ENCODE measurements around the gene ZER1. TPM values are rescaled to one million over a fixed set of nuclear protein-coding genes. Genes with fewer than 3 reads are reported as not detected.
A peak's percentile ranks its signal among the peaks of the same experiment; 100 is the strongest.
"Not testable (repeated sequence)": the region's sequence is repeated elsewhere in the genome, so short reads cannot be mapped to it uniquely, and the experiment has no call there.

The ZER1 gene
- total and polyA plus RNA-seq, 3 donors from 2014 or later: 96.8 to 118 (median 112) TPM

DNA sequence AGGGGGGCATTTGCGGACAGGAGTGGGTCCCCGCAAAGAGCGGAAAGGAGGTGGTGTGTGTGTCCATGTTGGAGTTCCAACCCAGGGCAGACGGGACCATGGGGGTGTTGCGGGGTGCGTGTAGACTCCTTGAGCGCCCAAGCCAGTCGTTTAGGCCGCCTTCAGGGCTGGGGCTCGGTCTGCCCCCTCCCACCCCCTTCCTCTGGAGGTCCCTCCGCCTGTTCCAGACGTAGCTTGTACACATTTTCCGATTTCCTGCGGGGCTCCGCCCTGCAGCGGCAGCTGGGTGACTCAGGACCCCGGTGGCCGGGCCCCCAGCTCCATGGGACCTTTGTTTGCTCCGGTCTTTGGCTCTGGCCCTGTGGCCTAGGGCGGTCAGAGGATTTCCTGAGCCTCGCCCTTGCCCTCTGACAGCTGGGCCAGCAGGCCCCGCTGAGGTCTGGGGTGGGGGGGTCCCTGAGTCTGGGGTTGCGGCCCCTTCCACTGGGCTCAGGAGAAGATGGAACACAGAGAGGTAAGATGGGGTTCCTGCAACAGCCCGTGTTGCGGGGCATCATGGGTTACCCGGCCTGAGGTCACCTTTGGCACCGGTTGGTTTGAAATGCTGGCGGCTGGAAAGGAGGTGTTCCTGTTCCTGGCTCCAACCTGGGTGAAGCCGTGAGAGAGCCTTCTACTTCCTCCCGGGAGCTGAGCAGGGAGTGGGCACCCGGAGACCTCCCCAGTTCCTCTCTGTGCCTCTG, 67.9 kb downstream of the ZER1 start:
- H3K27me3 ChIP-seq: no peaks in the 10 kb centered on the region
- H3K36me3 ChIP-seq (ENCODE audit: low read depth, missing control alignments): no peaks in the 10 kb centered on the region
- H3K4me3 ChIP-seq: peak overlapping the region; percentile 69 to 71
- H3K9me3 ChIP-seq: no peaks in the 10 kb centered on the region
- intact Hi-C loops (cut with DNase I; ENCODE audit: low total_unique reads): no loop called here
- 70 to 74% methylated on average over 19 to 31 of the region's 31 CpGs for WGBS, 2 donors
- no peak for TF ChIP-seq POLR2A (IDR thresholded peaks at IDR 0.05)
- TF ChIP-seq, protein P1, sequence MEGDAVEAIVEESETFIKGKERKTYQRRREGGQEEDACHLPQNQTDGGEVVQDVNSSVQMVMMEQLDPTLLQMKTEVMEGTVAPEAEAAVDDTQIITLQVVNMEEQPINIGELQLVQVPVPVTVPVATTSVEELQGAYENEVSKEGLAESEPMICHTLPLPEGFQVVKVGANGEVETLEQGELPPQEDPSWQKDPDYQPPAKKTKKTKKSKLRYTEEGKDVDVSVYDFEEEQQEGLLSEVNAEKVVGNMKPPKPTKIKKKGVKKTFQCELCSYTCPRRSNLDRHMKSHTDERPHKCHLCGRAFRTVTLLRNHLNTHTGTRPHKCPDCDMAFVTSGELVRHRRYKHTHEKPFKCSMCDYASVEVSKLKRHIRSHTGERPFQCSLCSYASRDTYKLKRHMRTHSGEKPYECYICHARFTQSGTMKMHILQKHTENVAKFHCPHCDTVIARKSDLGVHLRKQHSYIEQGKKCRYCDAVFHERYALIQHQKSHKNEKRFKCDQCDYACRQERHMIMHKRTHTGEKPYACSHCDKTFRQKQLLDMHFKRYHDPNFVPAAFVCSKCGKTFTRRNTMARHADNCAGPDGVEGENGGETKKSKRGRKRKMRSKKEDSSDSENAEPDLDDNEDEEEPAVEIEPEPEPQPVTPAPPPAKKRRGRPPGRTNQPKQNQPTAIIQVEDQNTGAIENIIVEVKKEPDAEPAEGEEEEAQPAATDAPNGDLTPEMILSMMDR (IDR thresholded peaks at IDR 0.05): no peak
- H3K4me1 ChIP-seq: peaks cover 7% of the 10 kb centered on the region
- peak overlapping the region; percentile 24 to 80 for H3K27ac ChIP-seq
- no peak for DNase-seq

DNA sequence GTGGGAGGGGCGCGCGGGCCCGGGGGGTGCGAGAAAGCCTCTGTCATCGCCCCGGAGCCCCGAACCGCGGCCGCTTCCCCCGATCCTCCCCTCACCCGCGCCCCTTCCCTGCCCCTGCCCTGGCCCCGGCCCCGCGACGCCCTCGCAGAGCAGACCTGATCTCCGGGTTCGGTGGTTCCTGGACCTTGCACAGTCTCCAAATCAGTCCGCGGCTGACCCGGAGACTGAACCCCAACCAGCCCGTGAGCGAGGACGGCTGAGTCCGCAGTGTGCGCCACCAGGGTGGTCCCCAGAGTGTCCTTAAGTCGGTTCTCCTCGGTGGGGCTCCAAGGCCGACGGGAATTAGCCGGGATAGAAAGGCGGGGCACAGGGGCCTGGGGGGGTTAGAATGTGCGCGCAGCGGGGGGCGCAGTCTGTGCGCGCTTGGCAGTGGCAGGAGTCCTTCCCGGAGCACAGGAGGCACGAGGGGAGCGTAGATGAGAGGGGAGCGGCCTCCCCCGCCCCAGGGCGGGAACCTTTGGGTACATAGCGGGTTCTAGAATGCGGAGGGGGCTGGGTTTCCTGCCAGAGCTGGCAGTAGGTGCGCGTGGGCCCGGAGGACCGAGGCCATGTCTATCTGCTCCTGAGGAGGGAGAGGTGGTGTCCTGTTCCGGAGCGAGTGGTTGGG, 68.6 kb downstream of the ZER1 start:
- H3K9me3 ChIP-seq: no peaks in the 10 kb centered on the region
- peak; percentile 25 for DNase-seq
- H3K36me3 ChIP-seq (ENCODE audit: low read depth, missing control alignments): no peaks in the 10 kb centered on the region
- TF ChIP-seq, protein P1 (IDR thresholded peaks at IDR 0.05): no peak
- no peak for TF ChIP-seq POLR2A (IDR thresholded peaks at IDR 0.05)
- peaks cover 7% of the 10 kb centered on the region for H3K4me1 ChIP-seq
- peak overlapping the region; percentile 24 to 80 for H3K27ac ChIP-seq
- H3K4me3 ChIP-seq: peak overlapping the region; percentile 69 to 71
- WGBS, 2 donors: 5 to 7% methylated on average over 13 to 48 of the region's 55 CpGs
- H3K27me3 ChIP-seq: no peaks in the 10 kb centered on the region
- intact Hi-C loops (cut with DNase I; ENCODE audit: low total_unique reads): no loop called here

DNA sequence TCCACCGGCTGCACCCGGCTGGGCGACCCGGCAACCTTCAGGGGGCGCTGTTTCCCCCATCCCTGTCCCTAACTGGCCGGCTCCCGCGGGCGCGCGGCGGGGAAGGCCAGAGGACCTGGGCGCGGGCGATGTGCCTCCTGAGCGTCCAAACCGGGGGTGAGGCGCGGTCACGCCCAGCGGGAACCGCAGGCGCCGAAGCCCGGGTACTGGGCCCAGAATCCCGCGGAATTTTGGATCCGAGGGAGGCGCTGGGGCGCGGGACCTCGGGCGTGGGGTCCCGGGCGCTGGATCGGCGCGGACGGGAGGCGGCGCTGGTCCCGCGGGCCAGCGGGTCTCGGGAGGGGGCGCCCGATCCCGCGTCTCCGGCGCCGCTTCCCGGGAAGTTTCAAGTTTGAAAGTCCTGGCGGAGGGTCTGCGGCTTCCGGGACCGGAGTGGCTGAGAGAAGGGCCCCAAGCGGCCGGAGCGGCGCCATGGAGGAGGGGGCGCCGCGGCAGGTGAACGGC, 69.2 kb downstream of the ZER1 start, which contains the start of gene PKN3:
PKN3 (plus strand) TSS at position 59 of the 504 bp plus-strand sequence; CDS start at position 472, 413 bp downstream.
- Histone ChIP-seq H3K4me3 (peak within 1 kb of the TSS; percentile 69 to 71), H3K9me3 (no peaks in the 10 kb centered on the region)

DNA sequence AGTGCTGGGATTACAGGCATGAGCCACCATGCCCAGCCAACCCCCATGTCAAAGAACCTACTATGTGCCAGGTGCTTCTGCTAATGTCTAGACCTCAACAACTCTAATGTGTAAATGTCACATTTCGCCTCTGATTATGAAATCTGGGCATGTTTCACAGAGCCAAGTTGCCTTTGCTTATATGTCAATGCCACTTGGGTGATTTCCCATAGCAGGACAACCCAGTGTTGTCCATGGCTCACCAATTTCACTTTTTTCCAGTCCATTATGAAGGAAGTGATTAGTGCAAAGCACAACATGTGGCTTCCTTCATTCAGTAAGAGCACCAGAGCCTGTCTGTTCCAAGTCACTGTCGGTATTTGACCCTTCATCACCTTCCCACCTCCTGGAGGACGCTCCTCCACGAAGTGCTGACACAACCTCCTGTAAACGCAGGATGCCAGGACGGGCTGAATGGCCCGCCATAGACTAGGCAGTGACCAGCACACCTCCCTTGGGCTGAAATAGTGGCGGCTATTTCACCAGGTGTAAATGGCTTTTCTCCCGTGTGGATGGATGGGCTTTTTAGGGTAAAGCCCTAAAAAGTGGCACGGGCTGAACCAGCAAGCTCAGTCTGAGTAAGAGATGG, 70.4 kb downstream of the ZER1 start:
- H3K4me3 ChIP-seq: no peak overlapping the region
- H3K36me3 ChIP-seq (ENCODE audit: low read depth, missing control alignments): no peaks in the 10 kb centered on the region
- no peak overlapping the region for H3K27ac ChIP-seq
- TF ChIP-seq, protein P1 (IDR thresholded peaks at IDR 0.05): no peak
- TF ChIP-seq POLR2A (IDR thresholded peaks at IDR 0.05): no peak
- 47 to 55% methylated on average over 10 of the region's 10 CpGs for WGBS, 2 donors
- intact Hi-C loops (cut with DNase I; ENCODE audit: low total_unique reads): no loop called here
- no peaks in the 10 kb centered on the region for H3K9me3 ChIP-seq
- peaks cover 7% of the 10 kb centered on the region for H3K4me1 ChIP-seq
- no peak for DNase-seq
- H3K27me3 ChIP-seq: no peaks in the 10 kb centered on the region

More for the DNA sequence above, 69.2 kb downstream of the ZER1 start, which contains the start of gene PKN3:
- peak; percentile 89 for DNase-seq
- Histone ChIP-seq H3K4me1 (peaks cover 7% of the 10 kb centered on the region), H3K27me3 (no peaks in the 10 kb centered on the region), H3K36me3 (ENCODE audit: low read depth, missing control alignments) (no peaks in the 10 kb centered on the region), H3K27ac (peak within 1 kb of the TSS; percentile 24 to 80)
- 0% methylated on average over 5 to 25 of the region's 65 CpGs for WGBS, 2 donors
- intact Hi-C loops (cut with DNase I; ENCODE audit: low total_unique reads): no loop called here
- TF ChIP-seq, protein P1 (IDR thresholded peaks at IDR 0.05): peak; percentile 83 to 89 (median 86)
- no peak for TF ChIP-seq POLR2A (IDR thresholded peaks at IDR 0.05)

DNA sequence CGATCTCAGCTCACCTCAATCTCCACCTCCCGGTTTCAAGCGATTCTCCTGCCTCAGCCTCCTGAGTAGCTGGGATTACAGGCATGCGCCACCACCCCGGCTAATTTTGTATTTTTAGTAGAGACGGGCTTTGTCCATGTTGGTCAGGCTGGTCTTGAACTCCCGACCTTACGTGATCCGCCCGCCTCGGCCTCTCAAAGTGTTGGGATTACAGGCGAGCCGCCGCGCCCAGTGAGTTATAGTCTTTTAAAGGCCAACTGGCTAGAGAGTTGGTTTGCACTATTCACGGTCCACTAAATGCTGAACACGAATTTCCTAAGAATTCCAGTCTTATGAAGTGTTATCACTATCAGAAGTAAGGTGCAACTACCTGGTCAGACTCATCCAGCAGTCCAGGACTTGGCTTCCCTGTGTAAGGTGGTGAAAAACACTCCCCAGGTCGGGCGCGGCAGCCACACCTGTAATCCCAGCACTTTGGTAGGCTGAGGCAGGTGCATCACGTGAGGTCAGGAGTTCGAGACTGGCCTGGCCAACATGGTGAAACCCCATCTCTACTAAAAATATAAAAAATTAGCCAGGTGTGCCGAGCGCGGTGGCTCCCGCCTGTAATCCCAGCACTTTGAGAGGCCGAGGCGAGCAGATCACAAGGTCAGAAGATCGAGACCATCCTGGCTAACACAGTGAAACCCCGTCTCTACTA, 72.5 kb downstream of the ZER1 start:
- intact Hi-C loops (cut with DNase I; ENCODE audit: low total_unique reads); H3K36me3 ChIP-seq (ENCODE audit: low read depth, missing control alignments); H3K4me3 ChIP-seq; H3K4me1 ChIP-seq; H3K27me3 ChIP-seq; H3K9me3 ChIP-seq; H3K27ac ChIP-seq; DNase-seq: not testable (repeated sequence)
- WGBS, 2 donors: 91 to 95% methylated on average over 30 of the region's 30 CpGs
